GM12892 (cell line): Measurements from ENCODE around the gene PDE4B.
"Not testable (repeated sequence)": the region's sequence is repeated elsewhere in the genome, so short reads cannot be mapped to it uniquely, and the experiment has no call there.

Source experiments
- DNase-seq: peaks from one replicate; pipeline ENCODE4 v3.0.0; 2011; ENCODE audit not compliant: insufficient read length
- FAIRE-seq: peaks from 2 replicates; lab custom pipeline; 2011; peaks lifted over from hg19 to GRCh38; lab: Jason Lieb, UNC
- POLR2A ChIP-seq: IDR thresholded peaks from 2 replicates; pipeline ENCODE4 v1.6.1; 2011; ENCODE audit warnings: low read depth, low read length, control low read depth
- POLR2AphosphoS5 ChIP-seq: IDR thresholded peaks from 2 replicates; pipeline ENCODE4 v1.6.1; 2011; ENCODE audit warnings: low read depth, low read length, control low read depth
- TAF1 ChIP-seq: IDR thresholded peaks from 2 replicates; pipeline ENCODE4 v1.6.1; 2011; ENCODE audit warnings: low read depth, mild to moderate bottlenecking, control low read depth, low read length, borderline replicate concordance

PDE4B gene

GRCh38 chr1:66309006-66309741 lies 516.5 kb downstream of the PDE4B start:
- DNase-seq (no peak), FAIRE-seq (no peak)
- TF ChIP-seq POLR2A (no peak), POLR2AphosphoS5 (no peak), TAF1 (no peak)

DNA sequence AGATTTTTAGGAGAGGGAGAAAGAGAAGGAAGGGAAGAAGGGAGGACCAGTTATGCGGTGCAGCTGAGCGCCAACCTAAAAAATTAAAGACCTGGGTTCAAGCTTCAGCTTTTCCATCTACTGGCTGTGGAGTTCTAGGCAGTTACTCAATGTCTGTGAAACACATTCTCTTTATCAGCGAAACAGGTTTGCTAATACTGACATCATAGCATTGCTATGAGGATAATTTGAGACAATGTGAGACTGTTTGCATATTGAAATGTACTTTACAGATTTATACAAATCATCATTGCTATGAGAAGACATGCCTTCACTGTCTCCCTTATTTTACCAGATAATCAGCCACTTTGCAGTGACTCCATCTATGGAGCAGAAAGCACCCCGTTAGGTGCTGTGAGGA lies 518.4 kb downstream of the PDE4B start:
- no peak for FAIRE-seq
- no peak for DNase-seq
- TF ChIP-seq TAF1: no peak
- no peak for TF ChIP-seq POLR2AphosphoS5
- TF ChIP-seq POLR2A: no peak

DNA sequence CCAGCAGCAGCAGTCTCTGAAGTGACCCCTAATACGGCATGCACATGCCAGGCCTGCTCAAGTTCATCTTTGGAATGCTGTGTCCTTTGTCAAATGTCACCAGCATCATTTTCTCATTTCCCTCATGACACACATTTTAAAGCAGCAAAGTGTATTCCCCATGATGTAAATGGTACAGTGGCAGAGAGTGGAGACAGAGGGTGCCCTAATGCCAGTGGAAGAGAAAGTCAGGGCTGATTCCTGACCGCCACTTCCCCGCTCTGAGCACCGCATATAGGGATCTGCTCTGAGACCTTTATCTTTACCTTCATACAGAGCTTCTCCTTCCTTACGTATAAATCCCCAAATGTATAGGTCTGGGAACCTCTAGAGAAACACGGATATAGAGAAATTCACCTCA lies 518.9 kb downstream of the PDE4B start:
- no peak for DNase-seq
- FAIRE-seq: no peak
- no peak for TF ChIP-seq POLR2AphosphoS5
- TF ChIP-seq POLR2A: no peak
- no peak for TF ChIP-seq TAF1

DNA sequence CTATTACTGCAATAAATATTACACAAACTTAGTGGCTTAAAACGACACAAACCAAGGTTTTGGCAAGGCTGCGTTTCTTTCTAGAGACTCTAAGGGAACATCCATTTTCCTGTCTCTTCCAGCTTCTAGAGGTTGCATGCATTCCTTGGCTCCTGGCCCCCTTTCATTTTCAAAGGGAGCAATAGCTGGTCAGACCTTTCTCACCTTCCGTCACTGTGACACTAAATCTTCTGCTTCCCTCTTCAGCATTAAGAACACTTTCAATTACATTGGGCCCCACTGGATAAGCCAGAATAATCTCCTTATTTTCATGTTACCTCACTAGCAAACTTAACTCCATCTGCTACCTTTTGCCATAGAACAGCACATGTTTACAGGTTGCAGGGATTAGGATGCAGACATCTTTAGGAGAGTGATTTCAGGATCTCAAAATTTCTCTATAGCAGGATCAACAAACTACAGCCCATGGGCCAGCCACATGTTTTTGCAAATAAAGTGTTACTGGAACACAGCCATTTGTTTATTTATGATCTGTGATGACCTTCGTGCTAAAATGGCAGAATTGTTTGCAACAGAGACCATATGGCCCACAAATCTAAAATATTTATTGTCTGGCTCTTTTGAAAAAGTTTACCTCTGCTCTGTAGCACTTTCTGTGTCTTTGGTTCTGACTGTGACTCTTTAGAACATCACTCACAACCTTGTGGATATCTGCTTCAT lies 519.7 kb downstream of the PDE4B start:
- TF ChIP-seq TAF1: no peak
- no peak for TF ChIP-seq POLR2A
- TF ChIP-seq POLR2AphosphoS5: no peak
- DNase-seq (no peak), FAIRE-seq (no peak)

DNA sequence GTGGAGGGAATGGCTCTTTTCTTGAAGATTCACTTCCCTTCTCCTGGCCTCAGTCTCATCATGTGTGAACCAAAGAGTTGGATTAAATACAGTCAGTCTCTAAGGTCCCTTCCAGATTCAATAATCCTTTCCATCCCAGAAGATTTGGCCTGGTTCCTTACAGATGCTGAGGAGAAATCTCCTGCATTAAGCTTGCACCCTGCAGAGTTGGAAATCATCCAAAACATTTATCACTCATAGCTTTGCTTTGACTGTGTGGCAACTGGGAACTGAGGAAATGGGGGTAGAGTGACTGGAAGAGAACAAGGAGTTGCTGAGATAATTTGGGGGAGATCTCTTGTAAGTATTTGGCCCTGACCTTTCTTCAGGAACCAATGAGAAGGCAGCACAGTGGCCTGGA lies 520.7 kb downstream of the PDE4B start:
- TF ChIP-seq TAF1 (no peak), POLR2AphosphoS5 (no peak), POLR2A (no peak)
- FAIRE-seq: no peak
- no peak for DNase-seq

GRCh38 chr1:66315671-66316070 lies 523.0 kb downstream of the PDE4B start:
- FAIRE-seq (peak; percentile 24), DNase-seq (no peak)
- TF ChIP-seq POLR2AphosphoS5: no peak

DNA sequence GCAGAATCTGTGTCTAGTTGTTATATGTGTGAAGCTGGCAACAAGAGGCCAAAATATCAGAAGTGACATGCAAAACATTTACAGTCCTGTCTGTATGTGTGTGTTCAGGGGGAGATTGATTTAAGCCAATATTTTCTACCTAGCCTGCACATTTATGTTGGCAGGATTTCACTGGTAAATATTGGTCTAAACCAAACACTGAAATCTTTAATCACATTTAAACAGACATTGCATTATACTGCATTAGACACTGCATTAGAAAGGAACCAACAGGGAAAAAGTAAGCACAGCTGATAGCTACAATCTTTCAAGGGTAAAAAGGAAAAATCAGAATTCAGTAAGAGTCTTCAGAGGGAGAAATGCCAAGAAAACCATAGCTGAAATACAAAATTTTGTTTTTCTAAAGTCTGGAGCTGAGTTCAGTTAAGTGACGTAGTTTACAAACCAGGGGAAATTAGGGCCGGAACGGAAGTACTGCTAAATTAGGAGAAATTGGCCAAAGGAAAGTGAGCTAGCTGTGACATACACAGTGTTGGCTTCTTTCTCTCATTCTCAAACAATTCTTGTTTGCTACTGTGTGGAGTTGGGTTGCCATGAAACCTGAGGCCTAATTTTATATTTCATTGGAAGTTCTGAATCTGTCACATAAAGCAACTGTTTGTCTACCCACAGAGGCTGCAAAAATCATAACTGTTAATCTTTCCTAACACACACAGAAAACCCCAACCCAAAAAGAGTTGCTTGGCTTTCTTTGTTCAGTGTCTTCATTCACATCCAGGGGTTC lies 524.0 kb downstream of the PDE4B start:
- no peak for DNase-seq
- FAIRE-seq: no peak
- TF ChIP-seq POLR2A (no peak), POLR2AphosphoS5 (no peak)

DNA sequence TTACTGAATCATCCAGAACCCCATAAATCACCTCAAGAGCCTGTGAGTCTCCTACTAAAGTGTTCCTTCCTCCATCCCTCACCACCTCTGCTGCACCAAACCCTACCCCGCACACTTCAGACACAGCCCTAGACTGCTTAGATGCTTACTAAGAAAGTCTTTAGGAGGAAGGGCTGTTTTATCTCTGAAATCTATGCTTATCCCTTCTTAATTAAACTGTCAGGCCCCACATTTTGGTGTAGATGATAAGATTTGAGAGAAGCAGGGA lies 524.5 kb downstream of the PDE4B start:
- no peak for TF ChIP-seq TAF1
- TF ChIP-seq POLR2A: no peak
- DNase-seq (no peak), FAIRE-seq (no peak)

GRCh38 chr1:66320231-66320630 lies 527.5 kb downstream of the PDE4B start:
- TF ChIP-seq POLR2AphosphoS5 (no peak), POLR2A (no peak), TAF1 (no peak)
- DNase-seq: no peak
- no peak for FAIRE-seq

GRCh38 chr1:66322462-66322861 lies 529.8 kb downstream of the PDE4B start:
- DNase-seq: not testable (repeated sequence)
- peak; percentile 48 for FAIRE-seq

- DNase-seq (no peak), FAIRE-seq (peak; percentile 48)
- TF ChIP-seq POLR2AphosphoS5: no peak
Measured at GRCh38 chr1:66323958-66324625, 531.4 kb downstream of the PDE4B start.

GRCh38 chr1:66325594-66326380 lies 533.1 kb downstream of the PDE4B start:
- TF ChIP-seq TAF1 (no peak), POLR2A (no peak), POLR2AphosphoS5 (no peak)

More at GRCh38 chr1:66325594-66326380, 533.1 kb downstream of the PDE4B start:
- no peak for DNase-seq
- FAIRE-seq: no peak
